Measurements from ENCODE around the gene GORASP1.

DNA sequence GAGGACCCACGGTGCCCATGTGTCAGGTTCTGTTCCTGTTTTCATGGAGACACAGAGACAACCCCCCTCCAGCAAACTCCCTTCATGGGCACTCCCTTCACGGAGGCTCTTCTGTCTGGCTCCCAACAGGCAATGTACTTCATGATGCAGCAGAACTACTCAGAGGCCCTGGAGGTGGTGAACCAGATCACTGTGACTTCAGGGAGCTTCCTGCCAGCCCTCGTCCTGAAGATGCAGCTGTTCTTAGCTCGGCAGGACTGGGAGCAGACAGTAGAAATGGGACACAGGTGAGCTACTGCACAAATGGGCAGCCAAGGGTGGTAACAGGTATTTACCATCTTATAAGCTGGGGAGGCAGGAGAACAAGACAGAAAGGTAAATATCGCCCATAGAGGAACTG lies 7.0 kb upstream of the GORASP1 start:
- TF ChIP-seq, protein P1, sequence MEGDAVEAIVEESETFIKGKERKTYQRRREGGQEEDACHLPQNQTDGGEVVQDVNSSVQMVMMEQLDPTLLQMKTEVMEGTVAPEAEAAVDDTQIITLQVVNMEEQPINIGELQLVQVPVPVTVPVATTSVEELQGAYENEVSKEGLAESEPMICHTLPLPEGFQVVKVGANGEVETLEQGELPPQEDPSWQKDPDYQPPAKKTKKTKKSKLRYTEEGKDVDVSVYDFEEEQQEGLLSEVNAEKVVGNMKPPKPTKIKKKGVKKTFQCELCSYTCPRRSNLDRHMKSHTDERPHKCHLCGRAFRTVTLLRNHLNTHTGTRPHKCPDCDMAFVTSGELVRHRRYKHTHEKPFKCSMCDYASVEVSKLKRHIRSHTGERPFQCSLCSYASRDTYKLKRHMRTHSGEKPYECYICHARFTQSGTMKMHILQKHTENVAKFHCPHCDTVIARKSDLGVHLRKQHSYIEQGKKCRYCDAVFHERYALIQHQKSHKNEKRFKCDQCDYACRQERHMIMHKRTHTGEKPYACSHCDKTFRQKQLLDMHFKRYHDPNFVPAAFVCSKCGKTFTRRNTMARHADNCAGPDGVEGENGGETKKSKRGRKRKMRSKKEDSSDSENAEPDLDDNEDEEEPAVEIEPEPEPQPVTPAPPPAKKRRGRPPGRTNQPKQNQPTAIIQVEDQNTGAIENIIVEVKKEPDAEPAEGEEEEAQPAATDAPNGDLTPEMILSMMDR (IDR thresholded peaks at IDR 0.05), result no peak
- TF ChIP-seq TCF7L2 (IDR thresholded peaks at IDR 0.05; ENCODE audit: low read depth, low read length) (no peak), REST (IDR thresholded peaks at IDR 0.05; ENCODE audit: insufficient read depth in 1 of 2, low read depth in 2 of 2, low read length in 1 of 2) (no peak), POLR2AphosphoS5 (IDR thresholded peaks at IDR 0.05; ENCODE audit: low read depth, low read length) (no peak), SIN3A (IDR thresholded peaks at IDR 0.05; ENCODE audit: borderline replicate concordance, insufficient read depth, low read depth, low read length) (no peak)
